WI38 (cell line): ENCODE measurements around the gene RIN3.

Source experiments
- H3K4me3 ChIP-seq: 2 replicates; pipeline ENCODE4 v1.5.1; 2011; ENCODE audit warnings: low read depth, mild to moderate bottlenecking, control low read depth, low read length
- CTCF ChIP-seq: IDR thresholded peaks from 2 replicates; pipeline ENCODE4 v1.5.1; 2012; ENCODE audit warnings: low read depth, mild to moderate bottlenecking, control low read depth, low read length

The RIN3 gene

DNA sequence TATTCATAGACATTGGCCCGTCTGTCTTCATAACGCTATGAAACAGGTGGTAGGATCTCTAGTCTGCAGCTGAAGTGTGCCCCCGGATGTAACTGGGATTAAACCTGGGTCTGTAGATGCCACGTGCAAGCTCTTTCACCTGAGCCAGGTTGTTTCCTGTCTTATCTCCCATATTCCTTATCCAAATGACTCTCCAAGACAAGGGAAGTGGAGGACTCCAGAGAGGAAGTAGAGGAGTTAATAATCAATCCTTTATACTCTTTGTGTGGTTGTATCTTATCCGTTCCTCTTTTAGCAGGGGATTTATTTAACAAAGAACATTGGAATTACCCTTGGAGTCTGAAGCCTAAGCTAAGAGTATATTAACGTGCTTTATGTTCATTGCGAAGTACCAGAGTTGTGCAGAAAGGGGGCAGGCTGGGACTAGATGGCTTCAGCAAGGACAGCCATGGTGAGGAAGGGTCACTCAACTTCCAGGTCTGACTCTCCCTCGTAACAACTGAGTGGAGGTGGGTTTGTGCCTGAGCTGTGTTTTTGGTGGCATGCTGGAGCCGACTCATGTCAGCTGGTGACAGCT is 82.8 kb downstream of the RIN3 start:
- H3K4me3 ChIP-seq: no peak overlapping the region
- no peak for TF ChIP-seq CTCF

GRCh38 chr14:92597906-92598905 is 84.6 kb downstream of the RIN3 start:
- no peak overlapping the region for H3K4me3 ChIP-seq
- TF ChIP-seq CTCF: no peak

GRCh38 chr14:92599811-92600210 is 86.2 kb downstream of the RIN3 start:
- H3K4me3 ChIP-seq: no peak overlapping the region
- no peak for TF ChIP-seq CTCF

DNA sequence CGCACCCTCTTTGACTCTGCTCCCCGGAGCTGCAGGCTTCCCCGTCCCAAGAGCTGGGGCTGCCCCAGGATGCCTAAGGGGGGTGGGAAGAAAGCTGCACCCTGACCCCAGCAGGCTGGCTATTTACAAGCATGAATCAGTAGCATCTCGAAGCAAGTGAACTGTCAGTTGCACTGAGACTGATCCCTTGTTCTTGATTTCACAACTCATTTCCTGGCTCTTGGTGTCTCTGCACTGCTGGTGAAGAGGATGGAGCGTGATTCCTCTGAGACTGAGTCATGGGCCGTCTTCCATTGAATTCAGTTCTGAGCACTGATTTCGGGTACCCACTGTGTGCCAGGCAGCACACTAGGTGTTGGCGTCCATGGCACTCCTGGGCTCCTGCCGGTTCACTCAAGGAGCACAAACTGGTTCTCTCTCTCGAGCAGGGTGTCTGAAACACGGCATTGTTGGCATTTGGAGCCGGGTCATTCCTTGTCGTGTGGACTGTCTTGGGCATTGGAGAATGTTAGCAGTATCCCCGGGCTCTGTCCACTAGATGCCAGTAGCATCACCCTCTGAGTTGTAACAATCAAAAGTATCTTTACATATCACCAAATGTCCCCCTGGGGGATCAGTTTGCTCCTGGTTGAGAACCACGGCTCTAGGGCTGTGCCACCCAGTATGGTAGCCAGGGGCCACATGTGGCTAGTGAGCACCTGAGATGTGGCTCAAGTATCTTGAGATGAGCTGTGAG is 86.9 kb downstream of the RIN3 start:
- no peak overlapping the region for H3K4me3 ChIP-seq
- 0 out of 2 replicates have a peak, but pooled peaks have one; percentile 14 for TF ChIP-seq CTCF

- H3K4me3 ChIP-seq: no peak overlapping the region
- no peak for TF ChIP-seq CTCF
Measured at GRCh38 chr14:92601131-92601710, 87.6 kb downstream of the RIN3 start.

DNA sequence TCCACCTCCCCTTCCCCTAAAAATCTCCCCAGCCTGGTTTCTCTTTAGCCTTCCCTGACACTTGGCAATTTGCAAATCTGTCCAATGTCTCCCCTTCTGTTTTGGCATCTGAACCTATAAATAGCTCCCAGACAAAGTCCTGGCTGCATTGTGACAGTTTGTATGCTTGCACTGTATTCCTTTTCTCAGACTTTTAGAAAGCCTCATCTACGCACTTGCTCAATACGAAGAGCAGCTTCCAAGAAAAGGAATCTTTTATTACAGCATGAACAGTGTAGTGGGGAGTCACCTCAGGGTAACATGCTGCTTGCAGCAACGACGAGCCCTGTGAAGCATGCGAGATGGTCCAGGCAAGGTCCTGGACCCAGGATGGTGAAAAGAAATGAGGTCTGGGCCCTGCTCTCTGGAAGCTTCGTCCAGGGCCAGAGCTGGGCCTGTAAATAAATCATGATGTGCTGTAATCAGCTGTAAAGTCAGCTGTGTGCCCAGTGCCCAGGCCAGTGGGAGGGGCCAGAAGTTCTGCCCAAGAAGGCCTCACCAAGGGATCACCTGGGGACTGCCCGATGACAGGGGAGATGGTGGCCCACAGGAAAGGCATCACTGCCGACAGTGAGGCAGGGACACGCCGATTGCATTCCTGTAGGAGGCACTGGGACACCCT is 88.3 kb downstream of the RIN3 start:
- no peak for TF ChIP-seq CTCF
- no peak overlapping the region for H3K4me3 ChIP-seq
